ENCODE data around the gene PLCB4.

PLCB4 gene

GRCh38 chr20:9061434-9061833 is 7.5 kb upstream of the PLCB4 start:
- no peak for DNase-seq (ENCODE audit: low read depth in 2 of 2)

- no peak for DNase-seq (ENCODE audit: low read depth in 2 of 2)
Observed at GRCh38 chr20:9062066-9062465, 6.8 kb upstream of the PLCB4 start.

- DNase-seq (ENCODE audit: low read depth in 2 of 2), result no peak
Observed at GRCh38 chr20:9066191-9066590, 2.7 kb upstream of the PLCB4 start.

- no peak for DNase-seq (ENCODE audit: low read depth in 2 of 2)
Observed at GRCh38 chr20:9068233-9068801, 570 bp upstream of the PLCB4 start.

- DNase-seq (ENCODE audit: low read depth in 2 of 2), result no peak
Observed at GRCh38 chr20:9070304-9070703, 1.4 kb downstream of the PLCB4 start.

- DNase-seq (ENCODE audit: low read depth in 2 of 2), result no peak
Observed at GRCh38 chr20:9071976-9072726, 3.3 kb downstream of the PLCB4 start.

- no peak for DNase-seq (ENCODE audit: low read depth in 2 of 2)
Observed at GRCh38 chr20:9072861-9073500, 4.1 kb downstream of the PLCB4 start.

GRCh38 chr20:9075264-9076095 is 6.6 kb downstream of the PLCB4 start:
- DNase-seq (ENCODE audit: low read depth in 2 of 2), result no peak

GRCh38 chr20:9076440-9076839 is 7.6 kb downstream of the PLCB4 start:
- no peak for DNase-seq (ENCODE audit: low read depth in 2 of 2)

GRCh38 chr20:9078826-9079731 is 10.2 kb downstream of the PLCB4 start:
- DNase-seq (ENCODE audit: low read depth in 2 of 2), result no peak

- no peak for DNase-seq (ENCODE audit: low read depth in 2 of 2)
Observed at GRCh38 chr20:9081423-9081966, 12.6 kb downstream of the PLCB4 start.

GRCh38 chr20:9082741-9083140 is 13.9 kb downstream of the PLCB4 start:
- DNase-seq (ENCODE audit: low read depth in 2 of 2), result no peak

- no peak for DNase-seq (ENCODE audit: low read depth in 2 of 2)
Observed at GRCh38 chr20:9087531-9088217, 18.8 kb downstream of the PLCB4 start.

GRCh38 chr20:9088556-9088955 is 19.7 kb downstream of the PLCB4 start:
- DNase-seq (ENCODE audit: low read depth in 2 of 2), result no peak

- DNase-seq (ENCODE audit: low read depth in 2 of 2), result no peak
Observed at GRCh38 chr20:9092113-9092512, 23.2 kb downstream of the PLCB4 start.

GRCh38 chr20:9092655-9093054 is 23.8 kb downstream of the PLCB4 start:
- no peak for DNase-seq (ENCODE audit: low read depth in 2 of 2)

- DNase-seq (ENCODE audit: low read depth in 2 of 2), result no peak
Observed at GRCh38 chr20:9093218-9093957, 24.5 kb downstream of the PLCB4 start.

- DNase-seq (ENCODE audit: low read depth in 2 of 2), result no peak
Observed at GRCh38 chr20:9099372-9099771, 30.5 kb downstream of the PLCB4 start.

- no peak for DNase-seq (ENCODE audit: low read depth in 2 of 2)
Observed at GRCh38 chr20:9100691-9101090, 31.8 kb downstream of the PLCB4 start.

GRCh38 chr20:9102456-9102855 is 33.6 kb downstream of the PLCB4 start:
- no peak for DNase-seq (ENCODE audit: low read depth in 2 of 2)
